Prostate gland (tissue), 2 donors: Measurements from ENCODE around the gene DLGAP4. TPM values are rescaled to one million over a fixed set of nuclear protein-coding genes. Genes with fewer than 3 reads are reported as not detected.

Experiments
- DNase-seq: peaks from one replicate; pipeline ENCODE4 v3.0.0-alpha.2; 2019; ENCODE audit warnings: low spot score
- H3K27ac ChIP-seq, 2 donors: fragments of 200-600 bp; sonication (generic); 2 replicates each; pipeline ENCODE4 v1.5.1; 2017 to 2019
- H3K27me3 ChIP-seq: fragments of 200-600 bp; sonication (generic); replicated peaks from 2 replicates; pipeline ENCODE4 v1.5.1; 2019; ENCODE audit not compliant: insufficient read depth
- H3K36me3 ChIP-seq, 2 donors: fragments of 200-600 bp; sonication (generic); 1 replicate in 1 of 2; 2 replicates in 1 of 2; pipeline versions ENCODE4 v1.5.1 to v1.8.1; 2017 to 2019
- H3K4me1 ChIP-seq: fragments of 200-600 bp; sonication (generic); replicated peaks from 2 replicates; pipeline ENCODE4 v1.5.1; 2019
- H3K4me3 ChIP-seq, 2 donors: fragments of 200-600 bp; sonication (generic); 2 replicates each; pipeline ENCODE4 v1.5.1; 2017 to 2019
- H3K9me3 ChIP-seq: fragments of 200-600 bp; sonication (generic); 2 replicates; pipeline ENCODE4 v1.5.1; 2017
- CTCF ChIP-seq, 4 experiments: fragments of 200-600 bp in 2 of 4; fragments of 450-650 bp in 2 of 4; sonication (generic) in 2 of 4; IDR thresholded peaks; 1 replicate in 3 of 4; 2 replicates in 1 of 4; pipeline ENCODE4 v1.5.1; 2016 to 2019; ENCODE audit warnings: antibody characterized with exemption in 4 of 4, mild to moderate bottlenecking in 2 of 4, moderate library complexity in 2 of 4
- POLR2A ChIP-seq: fragments of 450-650 bp; IDR thresholded peaks from one replicate; pipeline ENCODE4 v1.6.1; 2016; ENCODE audit warnings: antibody characterized with exemption, mild to moderate bottlenecking
- POLR2AphosphoS5 ChIP-seq: sonication (generic); formaldehyde crosslinking; IDR thresholded peaks from one replicate; pipeline ENCODE4 v1.6.1; 2017; ENCODE audit warnings: antibody characterized with exemption
- WGBS: methylation state at CpG from one replicate; pipeline ENCODE4 v1.1.5; 2018; 5-methylcytosine and 5-hydroxymethylcytosine counted together
- intact Hi-C: fragments of 100-400 bp; cut with DNase I; formaldehyde crosslinking; loops from one replicate; pipeline ENCODE4 v1.14.2; 2022
- total RNA-seq, 2 donors: library from RNA; depleted of rRNA; stranded (reverse); fragments of >200 nt; gene quantifications; one replicate each; pipeline ENCODE4 v1.1.0, GENCODE V29; 2016

The DLGAP4 gene
- total RNA-seq, 2 donors from 2014 or later: 38.0 to 104 TPM

GRCh38 chr20:36272547-36273220, 33.5 kb upstream of the DLGAP4 start:
- Histone ChIP-seq H3K27me3 (no peaks in the 10 kb centered on the region), H3K4me1 (no peaks in the 10 kb centered on the region), H3K4me3 (no peak overlapping the region), H3K36me3 (no peaks in the 10 kb centered on the region), H3K27ac (no peak overlapping the region), H3K9me3 (no peaks in the 10 kb centered on the region)
- DNase-seq: no peak
- TF ChIP-seq POLR2AphosphoS5 (no peak), CTCF (IDR thresholded peaks at IDR 0.05) (no peak), POLR2A (no peak)
- intact Hi-C loops: loop anchor here (10.0 kb wide), 1 partner anchor 162 kb away; no protein-coding TSS in a partner anchor
- 89% methylated on average over 12 of the region's 12 CpGs for WGBS

GRCh38 chr20:36273414-36274180, 32.5 kb upstream of the DLGAP4 start:
- Histone ChIP-seq H3K36me3 (no peaks in the 10 kb centered on the region), H3K27ac (no peak overlapping the region), H3K27me3 (no peaks in the 10 kb centered on the region), H3K4me3 (no peak overlapping the region), H3K9me3 (no peaks in the 10 kb centered on the region), H3K4me1 (no peaks in the 10 kb centered on the region)
- intact Hi-C loops: loop anchor here (10.0 kb wide), 1 partner anchor 161 kb away; no protein-coding TSS in a partner anchor
- TF ChIP-seq POLR2AphosphoS5 (no peak), POLR2A (no peak), CTCF (IDR thresholded peaks at IDR 0.05) (peak in 1 of 4 experiments; percentile 12)
- DNase-seq: no peak
- WGBS: 64% methylated on average over 12 of the region's 12 CpGs

- Histone ChIP-seq H3K4me1 (no peaks in the 10 kb centered on the region), H3K27me3 (no peaks in the 10 kb centered on the region), H3K36me3 (no peaks in the 10 kb centered on the region), H3K9me3 (no peaks in the 10 kb centered on the region), H3K4me3 (no peak overlapping the region), H3K27ac (no peak overlapping the region)
- TF ChIP-seq CTCF (IDR thresholded peaks at IDR 0.05) (no peak), POLR2AphosphoS5 (no peak), POLR2A (no peak)
- no peak for DNase-seq
- intact Hi-C loops: loop anchor here (10.0 kb wide), 1 partner anchor 160 kb away; no protein-coding TSS in a partner anchor
- WGBS: 37% methylated on average over 20 of the region's 20 CpGs
Measured at GRCh38 chr20:36274181-36274841, 31.8 kb upstream of the DLGAP4 start.

- WGBS: 82% methylated on average over 5 of the region's 5 CpGs
- Histone ChIP-seq H3K4me1 (no peaks in the 10 kb centered on the region), H3K9me3 (no peaks in the 10 kb centered on the region), H3K4me3 (no peak overlapping the region), H3K27me3 (no peaks in the 10 kb centered on the region), H3K27ac (no peak overlapping the region), H3K36me3 (no peaks in the 10 kb centered on the region)
- TF ChIP-seq POLR2A: no peak
- no peak for DNase-seq
- intact Hi-C loops: loop anchor here (10.0 kb wide), 1 partner anchor 160 kb away; no protein-coding TSS in a partner anchor
Measured at GRCh38 chr20:36275011-36275410, 31.1 kb upstream of the DLGAP4 start.
